ENCODE results near the gene UBE2F.
"Not testable (repeated sequence)": the region's sequence is repeated elsewhere in the genome, so short reads cannot be mapped to it uniquely, and the experiment has no call there.

UBE2F gene

DNA sequence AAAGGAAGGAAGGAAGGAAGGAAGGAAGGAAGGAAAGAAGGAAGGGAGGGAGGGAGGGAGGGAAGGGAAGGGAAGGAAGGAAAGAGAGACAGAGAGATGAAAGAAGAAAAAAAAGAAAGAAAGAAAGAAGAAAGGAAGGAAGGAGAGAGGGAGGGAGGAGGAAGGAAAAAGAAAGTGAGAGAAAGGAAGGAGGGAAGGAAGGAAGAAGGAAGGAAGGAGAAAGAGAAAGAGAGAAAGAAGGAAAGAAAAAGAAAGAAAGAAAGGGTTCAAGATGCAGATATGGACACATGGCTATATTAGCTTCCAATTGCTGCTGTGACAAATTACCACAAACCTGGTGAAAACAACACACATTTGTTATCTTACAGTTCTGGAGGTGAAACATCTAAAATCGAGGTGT, 20.4 kb upstream of the UBE2F start:
- DNase-seq = no peak

DNA sequence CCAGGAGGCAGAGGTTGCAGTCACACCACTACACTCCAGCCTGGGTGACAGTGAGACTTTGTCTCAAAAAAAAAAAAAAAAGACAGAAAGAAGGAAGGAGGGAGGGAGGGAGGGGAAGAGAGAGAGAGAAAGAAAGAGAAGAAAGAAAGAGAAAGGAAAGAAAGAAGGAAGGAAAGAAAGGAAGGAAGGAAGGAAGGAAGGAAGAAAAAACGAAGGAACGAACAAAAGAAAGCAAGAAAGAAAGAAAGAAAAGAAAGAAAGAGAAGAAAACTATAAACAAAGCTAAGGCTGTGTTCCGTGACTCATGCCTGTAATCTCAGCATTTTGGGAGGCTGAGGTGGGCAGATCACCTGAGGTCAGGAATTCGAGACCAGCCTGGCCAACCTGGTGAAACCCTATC, 15.5 kb upstream of the UBE2F start:
- not testable (repeated sequence) for DNase-seq

DNA sequence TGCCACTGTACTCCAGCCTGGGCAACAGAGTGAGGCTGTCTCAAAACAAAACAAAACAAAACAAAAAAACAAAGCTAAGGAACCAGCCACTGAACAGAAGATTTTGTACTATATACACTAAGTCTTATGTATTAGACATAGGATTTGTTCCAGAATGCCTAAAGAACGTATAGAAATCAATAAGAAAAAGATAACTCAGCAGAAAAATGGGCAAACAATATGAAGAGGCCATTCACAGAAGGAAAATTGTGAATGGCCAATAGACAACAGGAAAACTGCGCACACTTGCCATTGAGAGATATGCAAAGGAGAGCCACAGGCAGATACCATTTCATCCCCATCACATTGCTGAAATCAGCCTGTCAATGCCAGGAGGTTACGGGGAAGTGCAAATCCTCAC, 14.9 kb upstream of the UBE2F start:
- no peak for DNase-seq

DNA sequence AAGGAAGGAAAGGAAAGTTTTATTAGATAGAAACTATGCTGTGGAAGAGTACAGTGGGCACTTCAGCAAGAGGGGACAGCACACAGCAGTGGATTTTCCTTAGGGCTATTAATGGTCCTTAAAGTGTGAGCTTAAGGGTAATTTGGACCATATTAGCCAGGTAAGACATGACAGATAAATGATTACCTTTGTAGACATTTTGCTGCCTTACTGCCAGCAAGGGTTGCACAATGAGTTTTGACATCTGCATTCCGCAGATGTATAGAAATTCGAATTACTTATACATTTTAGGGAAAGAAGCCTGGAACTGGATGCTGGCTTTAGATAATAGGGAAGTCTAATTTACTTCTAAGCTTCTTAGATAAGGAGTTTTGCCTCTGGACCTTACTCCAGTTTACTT, 14.0 kb upstream of the UBE2F start:
- DNase-seq = no peak

DNA sequence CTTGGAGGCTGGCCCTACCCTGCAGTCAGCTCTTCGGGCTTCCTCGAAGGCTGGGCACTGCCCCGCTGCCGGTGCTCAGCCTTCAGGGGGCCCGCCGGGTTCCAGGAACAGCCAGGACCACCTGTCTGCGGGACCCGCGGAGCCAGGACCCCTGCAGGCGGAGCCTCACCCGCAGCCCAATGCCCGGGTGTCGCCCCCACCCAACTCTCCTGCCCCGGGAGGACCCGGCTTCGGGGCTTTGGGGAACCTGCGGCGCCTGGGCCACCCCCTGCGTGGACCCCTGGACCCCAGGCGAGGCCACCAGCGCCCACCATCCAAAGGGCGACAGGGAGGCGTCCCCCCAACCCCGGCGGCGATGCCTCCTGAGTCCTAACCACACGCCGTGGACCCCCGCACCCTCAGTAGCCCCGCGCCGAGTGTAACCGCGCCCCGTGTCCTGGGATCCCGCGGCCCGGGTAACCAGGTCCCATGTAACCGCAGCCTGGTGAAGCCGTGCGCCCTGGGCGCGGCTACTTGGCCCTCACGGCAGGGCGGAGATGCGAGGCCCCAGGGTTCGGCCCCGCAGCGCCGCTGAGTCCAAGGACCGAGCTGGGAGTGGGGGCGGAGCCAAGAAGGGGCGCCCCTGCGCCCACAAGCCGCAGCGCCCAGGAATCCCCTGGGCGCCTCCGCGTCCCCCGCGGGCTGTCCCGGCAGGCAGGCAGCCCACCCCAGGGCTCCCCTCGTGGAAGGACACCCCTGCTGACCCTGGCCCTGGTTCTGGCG, 11.0 kb upstream of the UBE2F start:
- no peak for DNase-seq

DNA sequence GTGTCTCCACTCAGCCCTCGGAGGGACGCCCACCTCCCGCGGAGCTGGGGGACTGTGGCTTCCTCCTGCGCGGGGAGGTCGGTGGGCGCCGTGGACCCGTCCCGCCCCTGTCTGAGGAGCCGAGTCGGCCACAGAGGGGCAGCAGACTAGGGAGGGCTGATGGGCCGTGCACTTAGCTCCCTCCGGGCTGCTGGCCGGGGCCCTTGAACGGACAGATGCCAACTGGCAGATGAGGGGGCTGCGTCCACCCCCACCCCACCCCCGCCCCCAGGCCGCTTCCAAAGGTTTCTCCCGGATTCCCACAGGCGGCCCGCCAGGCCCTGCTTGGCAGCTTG, 10.4 kb upstream of the UBE2F start:
- DNase-seq = no peak

DNA sequence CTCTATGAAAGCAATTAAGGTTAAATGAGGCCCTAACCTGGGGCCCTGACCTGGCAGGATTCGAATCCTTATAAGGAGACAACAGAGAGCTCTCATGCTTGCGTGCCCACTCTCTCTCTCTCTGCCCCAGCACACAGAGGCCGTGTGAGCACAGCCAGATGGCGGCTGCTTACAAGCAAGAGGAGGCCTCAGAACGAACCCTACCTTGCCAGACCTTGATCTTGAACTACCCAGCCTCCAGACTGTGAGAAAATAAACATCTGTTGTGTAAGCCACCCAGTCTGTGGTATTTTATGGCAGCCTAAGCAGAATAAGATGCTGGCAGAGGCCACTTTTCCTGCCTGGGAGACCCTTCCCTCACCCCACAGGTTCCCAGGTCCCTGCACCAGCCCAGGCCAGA, 5.2 kb upstream of the UBE2F start:
- no peak for DNase-seq

DNA sequence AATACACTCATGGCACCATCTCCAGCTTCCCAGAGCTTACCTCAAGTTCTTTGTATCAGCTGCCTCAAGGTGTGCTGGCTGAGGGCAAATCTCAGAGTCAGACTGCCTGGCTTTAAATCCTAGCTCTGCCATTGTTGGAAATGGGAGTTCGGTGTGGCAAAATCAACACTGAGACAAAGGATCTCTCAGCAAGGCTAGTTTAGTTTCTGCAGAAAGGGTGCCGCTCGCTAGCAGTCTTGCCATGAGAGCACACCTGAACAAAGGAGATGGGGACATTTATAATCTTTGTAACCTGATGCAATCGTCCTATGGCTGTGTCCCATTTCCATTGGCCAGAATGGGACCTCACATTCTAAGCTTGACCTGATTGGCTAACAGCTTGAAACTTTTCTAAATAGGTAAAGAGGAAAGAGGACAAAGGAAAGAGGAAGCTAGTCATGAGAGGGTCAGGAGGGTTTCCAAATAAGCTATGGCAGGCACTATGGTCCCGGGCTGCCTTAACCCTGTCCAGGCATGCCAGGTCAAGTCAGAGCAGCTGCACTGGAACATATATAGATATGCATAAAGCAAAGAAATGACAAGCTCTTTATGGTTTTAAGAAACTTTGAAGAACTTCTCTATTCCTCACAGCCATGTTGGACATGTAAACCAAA, 4.3 kb upstream of the UBE2F start:
- no peak for DNase-seq

DNA sequence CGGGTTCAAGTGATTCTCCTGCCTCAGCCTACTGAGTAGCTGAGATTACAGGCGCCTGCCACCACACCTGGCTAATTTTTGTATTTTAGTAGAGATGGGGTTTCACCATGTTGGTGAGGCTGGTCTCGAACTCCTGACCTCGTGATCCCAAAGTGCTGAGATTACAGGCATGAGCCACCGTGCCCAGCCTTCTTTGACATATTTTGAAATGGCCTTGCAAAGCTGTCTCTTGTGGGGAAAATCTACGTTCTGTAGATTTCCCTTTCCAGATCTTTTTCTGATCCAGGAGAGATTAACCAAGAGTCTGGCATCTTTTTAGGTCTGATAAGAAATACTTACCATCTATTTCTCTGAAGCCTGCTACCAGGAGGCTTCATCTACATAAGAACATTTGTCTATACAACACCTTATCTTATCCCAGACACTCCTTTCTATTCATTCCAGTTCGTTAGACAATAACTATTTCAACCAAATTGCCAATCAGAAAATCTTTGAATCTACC, 3.3 kb upstream of the UBE2F start:
- DNase-seq = not testable (repeated sequence)

DNA sequence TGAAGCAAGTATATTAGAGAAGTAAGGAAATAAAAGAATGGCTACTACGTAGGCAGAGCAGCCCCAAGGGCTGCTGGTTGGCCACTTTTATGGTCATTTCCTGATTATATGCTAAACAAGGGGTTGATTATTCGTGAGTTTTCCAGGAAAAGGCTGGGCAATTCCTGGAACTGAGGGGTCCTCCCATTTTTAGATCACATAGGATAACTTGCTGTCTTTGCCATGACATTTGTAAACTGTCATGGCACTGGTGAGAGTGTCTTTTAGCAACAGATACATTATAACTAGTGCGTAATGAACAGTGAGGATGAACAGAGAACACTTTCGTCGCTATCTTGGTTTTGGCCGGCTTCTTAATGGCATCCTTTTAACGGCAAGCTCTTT, 2.6 kb upstream of the UBE2F start:
- DNase-seq = no peak

DNA sequence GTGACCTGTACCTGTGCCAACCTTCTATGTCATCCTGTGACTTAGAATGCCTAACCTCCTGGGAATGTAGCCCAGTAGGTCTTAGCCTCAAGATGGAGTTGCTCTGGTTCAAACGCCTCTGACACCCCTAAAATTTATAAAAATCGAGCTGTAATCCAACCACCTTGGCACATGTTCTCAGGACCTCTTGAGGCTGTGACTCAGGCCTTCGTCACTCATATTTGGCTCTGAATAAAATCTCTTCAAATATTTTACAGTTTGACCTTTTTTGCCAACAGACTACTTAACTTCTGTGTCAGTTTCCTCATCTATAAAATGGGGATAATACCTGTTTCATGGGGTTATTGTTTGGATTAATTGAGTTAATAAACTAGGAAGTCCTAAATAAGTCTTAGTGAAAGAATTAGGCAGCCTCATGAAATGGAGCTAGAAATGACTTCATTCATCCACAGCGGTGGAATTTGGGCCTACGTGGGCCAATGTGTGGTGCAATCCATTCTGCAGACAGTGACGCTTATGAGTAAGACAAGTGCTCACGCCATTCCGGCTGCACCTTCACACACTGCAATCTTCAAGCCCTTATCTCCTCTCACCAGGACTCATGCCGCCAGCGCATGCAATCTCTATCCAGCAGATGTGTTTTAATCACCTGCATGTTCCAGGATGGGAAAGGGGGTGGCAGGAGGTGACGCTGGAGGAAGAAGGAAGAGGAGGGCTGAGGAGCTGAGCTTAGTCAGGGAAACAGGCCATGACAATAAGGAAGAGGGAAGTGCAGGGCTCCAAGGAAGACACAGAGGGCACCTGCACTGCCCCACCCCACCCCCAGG, 2.0 kb upstream of the UBE2F start:
- DNase-seq = no peak

DNA sequence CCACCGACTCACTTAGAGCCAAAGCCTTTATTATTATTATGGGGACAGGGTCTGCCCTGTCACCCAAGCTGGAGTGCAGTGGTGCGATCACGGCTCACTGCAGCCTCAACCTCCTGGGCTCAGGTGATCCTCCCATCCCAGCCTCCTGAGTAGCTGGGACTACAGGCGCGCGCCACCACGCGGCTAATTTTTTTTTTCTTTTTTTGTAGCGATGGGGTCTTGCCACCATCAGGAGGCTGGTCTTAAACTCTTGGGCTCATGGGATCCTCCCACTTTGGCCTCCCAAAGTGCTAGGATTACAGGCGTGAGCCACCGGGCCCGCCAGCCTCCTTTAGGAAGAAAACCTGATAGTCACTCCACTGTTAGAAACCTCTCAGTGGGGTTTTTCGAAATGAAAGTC, 970 bp upstream of the UBE2F start:
- DNase-seq = not testable (repeated sequence)

DNA sequence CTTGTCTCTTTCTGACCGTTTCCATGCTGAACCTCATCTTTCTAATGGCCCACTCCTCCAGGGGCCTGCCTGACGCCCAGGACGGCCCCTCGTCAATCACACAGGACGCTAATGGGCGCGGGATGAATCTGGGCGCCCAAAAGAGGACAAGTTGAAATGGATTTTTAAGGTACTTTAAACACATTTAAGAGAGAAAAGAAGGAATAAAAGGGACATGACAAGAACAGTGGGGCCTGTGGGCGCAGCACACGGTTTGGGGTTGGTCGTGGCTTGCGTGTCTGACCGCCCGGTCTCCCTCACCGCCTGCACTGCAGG, 607 bp upstream of the UBE2F start:
- no peak for DNase-seq

DNA sequence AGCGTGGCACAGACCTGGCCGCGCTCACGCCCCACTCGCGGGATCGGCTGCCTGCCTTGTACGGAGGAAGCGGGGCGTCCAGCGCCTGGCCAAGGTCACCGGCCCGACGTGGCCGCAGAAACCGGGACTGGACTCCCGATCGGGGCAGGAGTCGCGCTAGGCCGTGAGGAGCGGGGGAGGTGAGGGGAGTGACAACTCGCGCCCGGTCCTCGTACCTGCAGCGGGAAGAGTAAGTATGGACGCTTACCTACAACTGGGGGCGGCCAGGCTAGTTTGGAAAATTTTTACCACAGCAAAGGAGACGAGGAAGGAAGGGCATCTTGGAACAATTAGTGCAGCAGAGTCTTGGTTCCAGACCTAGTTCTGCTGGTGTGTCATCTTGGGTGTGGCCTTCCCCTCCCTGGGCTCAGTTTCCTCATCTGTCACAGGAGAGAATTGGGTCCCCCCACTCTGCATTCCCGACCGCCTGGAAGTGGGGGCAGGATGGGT, 693 bp downstream of the UBE2F start:
- peak; percentile 69 for DNase-seq

DNA sequence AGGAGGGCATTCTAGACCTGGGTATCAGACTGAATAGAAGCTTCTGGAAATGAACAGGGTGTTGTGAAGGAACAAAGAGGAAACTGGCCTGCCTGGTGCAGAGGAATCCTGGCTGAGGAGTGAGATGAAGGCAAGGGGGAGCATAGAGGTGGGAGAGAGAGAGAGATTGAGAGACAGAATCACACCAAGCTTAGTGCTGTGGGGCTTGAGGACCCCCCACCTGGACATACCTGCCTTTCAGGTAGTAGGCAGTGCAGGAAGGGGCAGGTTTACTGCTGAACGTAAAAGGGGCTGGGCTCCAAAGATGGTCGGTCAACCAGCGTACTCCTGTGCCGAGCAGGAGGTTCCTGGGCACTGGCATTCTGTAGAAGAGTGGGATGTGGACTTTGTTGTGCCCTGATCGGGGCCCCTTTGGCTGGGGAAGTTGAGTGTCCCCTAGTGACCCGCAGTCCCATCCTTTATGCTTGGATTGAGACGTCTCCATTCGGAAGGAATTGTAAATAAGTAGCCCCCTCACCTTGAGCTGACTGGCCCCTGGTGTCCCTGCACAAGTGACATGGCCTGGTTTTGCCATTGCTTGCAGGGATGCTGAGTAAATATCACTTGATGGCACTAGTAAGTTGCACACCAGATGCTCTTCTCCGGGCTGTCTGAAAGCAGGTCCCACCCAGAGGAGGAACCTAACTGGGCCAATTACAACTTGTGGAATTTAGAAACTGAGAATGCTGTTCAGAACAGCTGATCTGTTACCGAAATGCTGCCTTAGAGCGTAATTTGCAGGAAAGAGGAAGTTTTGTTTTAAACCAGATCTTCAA, 1.4 kb downstream of the UBE2F start:
- peak; percentile 68 for DNase-seq

DNA sequence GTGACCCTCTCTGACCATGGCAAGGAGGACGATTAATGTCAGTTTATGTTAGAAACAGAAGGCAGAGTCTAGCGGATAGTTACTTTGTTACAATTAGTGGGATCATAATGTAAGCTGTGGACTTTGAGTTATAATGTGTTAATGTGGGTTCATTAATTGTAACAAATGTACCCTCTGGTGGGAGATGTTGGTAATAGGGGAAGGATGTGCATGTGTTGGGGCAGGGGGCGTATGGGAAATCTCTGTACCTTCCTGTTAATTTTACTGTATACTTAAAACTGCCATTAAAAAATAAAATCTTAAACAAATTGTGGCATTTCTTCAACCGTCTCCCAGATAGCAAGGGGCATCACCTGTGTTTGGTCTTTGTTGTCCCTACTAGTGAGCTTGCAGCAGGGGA, 4.8 kb downstream of the UBE2F start:
- no peak for DNase-seq

DNA sequence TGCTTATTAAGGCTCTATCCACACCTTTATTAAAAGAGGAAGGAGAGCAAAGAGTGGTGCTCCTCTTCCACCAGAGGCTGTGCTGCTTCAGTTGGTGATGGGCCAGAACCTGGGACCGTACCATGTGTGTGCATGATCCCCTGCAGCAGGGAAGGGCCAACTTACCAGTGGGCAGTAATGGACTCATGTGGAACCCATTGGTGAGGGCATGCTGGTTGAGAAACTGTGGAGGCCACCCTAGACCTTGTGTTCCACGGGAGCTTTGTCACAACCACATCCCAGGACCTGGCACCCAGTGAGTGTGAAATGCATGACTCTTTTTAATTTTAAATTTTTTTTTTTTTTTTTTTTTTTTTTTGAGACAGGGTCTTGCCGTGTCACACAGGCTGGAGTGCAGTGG, 5.4 kb downstream of the UBE2F start:
- DNase-seq = no peak

DNA sequence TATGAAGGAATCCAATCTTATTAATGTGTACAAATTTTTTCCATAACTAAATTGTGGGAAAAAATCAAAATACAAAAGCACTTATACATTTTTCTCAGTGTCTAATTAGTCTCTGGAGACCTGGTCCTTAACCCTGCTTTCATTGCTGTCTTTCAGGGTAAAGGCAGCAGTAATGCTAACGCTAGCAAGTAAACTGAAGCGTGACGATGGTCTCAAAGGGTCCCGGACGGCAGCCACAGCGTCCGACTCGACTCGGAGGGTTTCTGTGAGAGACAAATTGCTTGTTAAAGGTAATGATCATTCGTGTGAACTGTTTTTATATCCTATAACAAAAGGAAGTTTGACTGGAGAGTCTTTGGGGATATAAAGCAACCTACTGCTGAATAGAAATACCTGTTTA, 6.1 kb downstream of the UBE2F start:
- DNase-seq = no peak

DNA sequence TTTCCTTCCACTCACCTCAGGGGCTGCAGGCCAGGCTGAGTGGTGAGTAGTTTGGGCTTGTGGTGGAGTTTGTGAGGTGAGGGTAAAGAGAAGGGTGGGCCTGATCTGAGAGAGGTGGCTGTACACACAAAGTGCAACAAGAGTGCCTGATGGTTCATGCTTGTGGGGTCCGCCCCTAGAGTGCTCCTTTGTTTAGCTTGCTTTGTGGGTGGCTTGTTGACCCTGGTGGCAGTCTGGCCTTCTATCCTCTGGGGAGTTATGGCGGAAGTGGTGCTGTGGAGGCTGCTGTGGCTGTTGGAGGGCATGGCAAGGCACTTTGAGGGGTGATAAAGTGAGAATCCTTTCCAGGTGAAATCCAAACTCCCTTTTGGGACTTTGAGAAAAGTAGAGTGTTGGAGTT, 10.6 kb downstream of the UBE2F start:
- no peak for DNase-seq

DNA sequence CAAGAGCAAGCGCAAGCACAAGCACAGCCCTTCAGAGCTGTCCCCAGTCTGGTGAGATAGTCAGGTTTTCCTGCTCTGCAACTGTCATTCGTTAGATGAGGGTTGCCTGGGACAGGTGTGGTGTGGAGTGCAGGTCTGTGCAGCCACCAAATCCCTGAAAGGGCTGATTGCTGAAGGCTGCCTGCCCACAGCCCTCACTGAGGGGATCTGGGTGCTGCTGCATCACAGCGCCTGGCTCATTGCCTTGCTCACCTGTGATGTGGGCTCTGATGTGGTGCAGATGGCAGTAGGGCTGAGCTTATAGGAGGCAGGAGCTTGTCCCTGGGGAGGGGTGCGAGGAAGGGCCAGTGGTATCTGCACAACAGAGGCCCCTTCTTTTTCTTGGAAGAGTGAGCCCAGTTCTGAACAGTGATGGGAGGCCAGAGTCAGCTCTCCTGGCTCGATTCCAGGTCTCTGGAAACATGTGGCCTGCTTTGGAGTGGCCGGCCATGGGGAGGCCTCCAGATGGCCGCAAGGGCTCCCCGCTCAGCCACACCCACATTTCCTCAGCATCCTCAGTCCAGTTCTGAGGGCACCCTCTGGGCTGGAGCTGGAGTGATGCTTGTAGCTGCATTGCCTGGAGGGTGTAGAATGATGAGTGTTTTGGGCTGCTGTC, 11.4 kb downstream of the UBE2F start:
- no peak for DNase-seq

DNA sequence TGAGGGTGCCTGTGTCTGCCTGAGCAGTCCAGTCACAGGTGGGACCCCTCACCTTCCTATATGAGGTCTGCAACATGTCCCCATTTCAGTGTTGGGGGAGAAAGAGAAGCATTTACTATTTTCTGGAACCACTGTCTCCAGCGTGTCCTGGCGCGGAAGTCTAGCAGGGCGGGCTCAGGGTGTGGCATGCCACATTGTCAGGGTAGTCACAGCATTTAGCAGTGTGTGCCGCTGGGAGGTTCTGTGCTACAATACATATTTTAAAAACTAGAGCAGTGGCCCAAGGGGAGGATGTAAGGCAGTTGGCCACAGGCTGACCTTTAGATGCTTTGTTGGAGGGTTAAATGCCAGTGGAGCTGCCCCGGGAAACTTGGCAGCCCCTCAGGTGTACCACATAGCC, 12.5 kb downstream of the UBE2F start:
- DNase-seq = peak; percentile 54

DNA sequence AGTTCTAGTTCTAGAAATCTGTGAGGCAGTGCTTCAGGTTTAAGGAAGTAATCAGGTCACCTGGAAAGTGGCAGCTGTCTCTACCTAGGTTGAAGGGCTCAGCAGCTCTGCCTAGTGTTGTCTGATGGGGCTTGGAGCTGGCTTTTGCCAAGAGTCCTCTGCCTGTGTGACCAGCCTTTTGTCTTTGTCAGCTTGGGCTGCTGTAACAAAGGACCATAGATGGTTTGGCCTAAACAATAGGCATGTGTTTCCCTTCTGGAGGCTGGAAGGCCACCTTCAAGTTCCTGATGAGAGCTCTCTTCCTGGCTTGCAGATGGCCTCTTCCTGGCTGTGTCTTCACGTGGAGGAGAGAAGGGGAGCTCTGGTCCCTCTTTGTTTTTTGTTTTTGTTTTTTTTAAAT, 13.3 kb downstream of the UBE2F start:
- DNase-seq = peak; percentile 55

DNA sequence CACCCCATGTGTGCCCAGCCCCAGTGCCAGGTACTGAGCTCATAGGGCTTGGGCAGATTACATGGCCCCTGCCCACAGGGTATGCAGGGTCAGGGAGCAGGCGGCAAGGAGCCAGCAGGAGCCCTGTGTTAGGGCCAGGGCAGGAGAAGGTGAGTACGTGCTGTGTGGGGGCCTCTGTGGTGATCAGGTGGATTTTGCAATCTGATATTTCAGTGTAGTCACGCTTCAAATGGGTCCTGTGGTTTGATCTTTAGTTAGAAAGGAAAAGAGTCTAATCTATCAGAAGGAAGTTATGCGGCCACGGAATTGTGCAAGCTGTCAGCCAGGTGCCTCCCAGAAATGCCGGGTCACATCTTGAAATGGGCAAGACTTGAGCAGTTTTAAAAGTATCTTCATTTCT, 13.9 kb downstream of the UBE2F start:
- DNase-seq = peak; percentile 68
